ENCODE results near the gene DIDO1. TPM values are rescaled to one million over a fixed set of nuclear protein-coding genes. Genes with fewer than 3 reads are reported as not detected.

DIDO1 gene
- total RNA-seq, 1 donor from 2014 or later = 60.5 TPM

GRCh38 chr20:62959998-62960436, 33.7 kb upstream of the DIDO1 start:
- Mint-ChIP-seq H3K27me3 (ENCODE audit: insufficient read depth) (no peaks in the 10 kb centered on the region), H3K9me3 (no peaks in the 10 kb centered on the region), H3K4me1 (ENCODE audit: low read depth) (no peaks in the 10 kb centered on the region), H3K27ac (no peak overlapping the region), H3K36me3 (ENCODE audit: low read depth) (no peaks in the 10 kb centered on the region), H3K4me3 (no peak overlapping the region)
- intact Hi-C loops (cut with micrococcal nuclease) = no loop called here
- no peak for DNase-seq (ENCODE audit: low spot score)

- no peak for DNase-seq (ENCODE audit: low spot score)
These were observed 33.0 kb upstream of the DIDO1 start for GRCh38 chr20:62959101-62959971.

GRCh38 chr20:62958388-62959100, 32.2 kb upstream of the DIDO1 start:
- Mint-ChIP-seq H3K36me3 (ENCODE audit: low read depth) (no peaks in the 10 kb centered on the region), H3K27me3 (ENCODE audit: insufficient read depth) (no peaks in the 10 kb centered on the region), H3K4me3 (no peak overlapping the region), H3K27ac (no peak overlapping the region), H3K4me1 (ENCODE audit: low read depth) (peaks cover 10% of the 10 kb centered on the region), H3K9me3 (no peaks in the 10 kb centered on the region)
- intact Hi-C loops (cut with micrococcal nuclease) = no loop called here
- DNase-seq (ENCODE audit: low spot score) = no peak

More at GRCh38 chr20:62959101-62959971, 33.0 kb upstream of the DIDO1 start:
- Mint-ChIP-seq H3K9me3 (no peaks in the 10 kb centered on the region), H3K4me1 (ENCODE audit: low read depth) (peaks cover 2% of the 10 kb centered on the region), H3K36me3 (ENCODE audit: low read depth) (no peaks in the 10 kb centered on the region), H3K4me3 (no peak overlapping the region), H3K27me3 (ENCODE audit: insufficient read depth) (no peaks in the 10 kb centered on the region), H3K27ac (no peak overlapping the region)
- intact Hi-C loops (cut with micrococcal nuclease) = no loop called here

GRCh38 chr20:62957136-62958117, 31.1 kb upstream of the DIDO1 start:
- peaks cover 10% of the 10 kb centered on the region for H3K4me1 Mint-ChIP-seq (ENCODE audit: low read depth)
- no peaks in the 10 kb centered on the region for H3K27me3 Mint-ChIP-seq (ENCODE audit: insufficient read depth)
- no peak overlapping the region for H3K4me3 Mint-ChIP-seq
- H3K36me3 Mint-ChIP-seq (ENCODE audit: low read depth) = no peaks in the 10 kb centered on the region
- intact Hi-C loops (cut with micrococcal nuclease) = no loop called here
- DNase-seq (ENCODE audit: low spot score) = no peak
- no peak overlapping the region for H3K27ac Mint-ChIP-seq
- H3K9me3 Mint-ChIP-seq = no peaks in the 10 kb centered on the region

GRCh38 chr20:62956387-62957135, 30.3 kb upstream of the DIDO1 start:
- H3K36me3 Mint-ChIP-seq (ENCODE audit: low read depth) = no peaks in the 10 kb centered on the region
- H3K4me3 Mint-ChIP-seq = no peak overlapping the region
- no peaks in the 10 kb centered on the region for H3K27me3 Mint-ChIP-seq (ENCODE audit: insufficient read depth)
- H3K9me3 Mint-ChIP-seq = no peaks in the 10 kb centered on the region
- no peak overlapping the region for H3K27ac Mint-ChIP-seq
- intact Hi-C loops (cut with micrococcal nuclease) = no loop called here
- peaks cover 10% of the 10 kb centered on the region for H3K4me1 Mint-ChIP-seq (ENCODE audit: low read depth)
- DNase-seq (ENCODE audit: low spot score) = no peak

- peaks cover 15% of the 10 kb centered on the region for H3K4me1 Mint-ChIP-seq (ENCODE audit: low read depth)
- DNase-seq (ENCODE audit: low spot score) = no peak
- H3K27ac Mint-ChIP-seq = no peak overlapping the region
- intact Hi-C loops (cut with micrococcal nuclease) = no loop called here
- no peaks in the 10 kb centered on the region for H3K27me3 Mint-ChIP-seq (ENCODE audit: insufficient read depth)
- no peaks in the 10 kb centered on the region for H3K9me3 Mint-ChIP-seq
- H3K36me3 Mint-ChIP-seq (ENCODE audit: low read depth) = peaks cover 2% of the 10 kb centered on the region
- no peak overlapping the region for H3K4me3 Mint-ChIP-seq
These were observed 29.4 kb upstream of the DIDO1 start for GRCh38 chr20:62955519-62956386.

GRCh38 chr20:62953839-62954703, 27.8 kb upstream of the DIDO1 start:
- Mint-ChIP-seq H3K4me1 (ENCODE audit: low read depth) (peaks cover 15% of the 10 kb centered on the region), H3K27ac (peak overlapping the region; percentile 84), H3K36me3 (ENCODE audit: low read depth) (peaks cover 14% of the 10 kb centered on the region), H3K9me3 (no peaks in the 10 kb centered on the region), H3K4me3 (peak overlapping the region; percentile 72), H3K27me3 (ENCODE audit: insufficient read depth) (no peaks in the 10 kb centered on the region)
- peak; percentile 59 for DNase-seq (ENCODE audit: low spot score)
- intact Hi-C loops (cut with micrococcal nuclease) = loop anchor here (1.0 kb wide), 1 partner anchor 16 kb away; the partner anchor contains the start of gene GID8

GRCh38 chr20:62952968-62953838, 26.9 kb upstream of the DIDO1 start:
- no peak for DNase-seq (ENCODE audit: low spot score)
- peak overlapping the region; percentile 72 for H3K4me3 Mint-ChIP-seq
- intact Hi-C loops (cut with micrococcal nuclease) = no loop called here
- no peaks in the 10 kb centered on the region for H3K27me3 Mint-ChIP-seq (ENCODE audit: insufficient read depth)
- no peaks in the 10 kb centered on the region for H3K9me3 Mint-ChIP-seq
- peaks cover 15% of the 10 kb centered on the region for H3K4me1 Mint-ChIP-seq (ENCODE audit: low read depth)
- peak overlapping the region; percentile 84 for H3K27ac Mint-ChIP-seq
- H3K36me3 Mint-ChIP-seq (ENCODE audit: low read depth) = peaks cover 21% of the 10 kb centered on the region

- Mint-ChIP-seq H3K9me3 (no peaks in the 10 kb centered on the region), H3K36me3 (ENCODE audit: low read depth) (peaks cover 28% of the 10 kb centered on the region), H3K4me3 (peak within 1 kb of the TSS; percentile 72), H3K27me3 (ENCODE audit: insufficient read depth) (no peaks in the 10 kb centered on the region), H3K4me1 (ENCODE audit: low read depth) (peaks cover 15% of the 10 kb centered on the region), H3K27ac (peak within 1 kb of the TSS; percentile 84)
- intact Hi-C loops (cut with micrococcal nuclease) = no loop called here
- no peak for DNase-seq (ENCODE audit: low spot score)
These were observed 26.2 kb upstream of the DIDO1 start, which contains the start of gene SLC17A9 for GRCh38 chr20:62952373-62952967. SLC17A9 (plus strand) TSS chr20:62952709; CDS start chr20:62952831, 122 bp downstream.
